ENCODE measurements around the gene LCN2.
"Not testable (repeated sequence)": the region's sequence is repeated elsewhere in the genome, so short reads cannot be mapped to it uniquely, and the experiment has no call there.

LCN2 gene

GRCh38 chr9:128166169-128166568, 16.9 kb downstream of the LCN2 start:
- DNase-seq (ENCODE audit: low read depth, low spot score), result no peak

GRCh38 chr9:128167209-128167608, 18.0 kb downstream of the LCN2 start:
- no peak for DNase-seq (ENCODE audit: low read depth, low spot score)

- no peak for DNase-seq (ENCODE audit: low read depth, low spot score)
These were observed 19.6 kb downstream of the LCN2 start for GRCh38 chr9:128168731-128169308.

GRCh38 chr9:128169492-128169891, 20.2 kb downstream of the LCN2 start:
- no peak for DNase-seq (ENCODE audit: low read depth, low spot score)

- no peak for DNase-seq (ENCODE audit: low read depth, low spot score)
These were observed 20.7 kb downstream of the LCN2 start for GRCh38 chr9:128169925-128170324.

GRCh38 chr9:128174062-128174461, 24.8 kb downstream of the LCN2 start:
- DNase-seq (ENCODE audit: low read depth, low spot score), result no peak

GRCh38 chr9:128175102-128175563, 25.9 kb downstream of the LCN2 start:
- no peak for DNase-seq (ENCODE audit: low read depth, low spot score)

GRCh38 chr9:128175726-128176125, 26.5 kb downstream of the LCN2 start:
- DNase-seq (ENCODE audit: low read depth, low spot score), result no peak

- DNase-seq (ENCODE audit: low read depth, low spot score), result no peak
These were observed 29.7 kb downstream of the LCN2 start for GRCh38 chr9:128178806-128179431.

- DNase-seq (ENCODE audit: low read depth, low spot score), result no peak
These were observed 30.7 kb downstream of the LCN2 start for GRCh38 chr9:128180001-128180400.

GRCh38 chr9:128180447-128180846, 31.2 kb downstream of the LCN2 start:
- DNase-seq (ENCODE audit: low read depth, low spot score), result no peak

- DNase-seq (ENCODE audit: low read depth, low spot score), result not testable (repeated sequence)
These were observed 32.2 kb downstream of the LCN2 start for GRCh38 chr9:128181480-128181879.

GRCh38 chr9:128182893-128183588, 33.8 kb downstream of the LCN2 start:
- DNase-seq (ENCODE audit: low read depth, low spot score), result no peak

- no peak for DNase-seq (ENCODE audit: low read depth, low spot score)
These were observed 37.0 kb downstream of the LCN2 start for GRCh38 chr9:128185979-128186965.

- DNase-seq (ENCODE audit: low read depth, low spot score), result no peak
These were observed 38.1 kb downstream of the LCN2 start for GRCh38 chr9:128187361-128187760.

GRCh38 chr9:128188209-128188608, 39.0 kb downstream of the LCN2 start:
- DNase-seq (ENCODE audit: low read depth, low spot score), result no peak

GRCh38 chr9:128190013-128190412, 40.8 kb downstream of the LCN2 start:
- no peak for DNase-seq (ENCODE audit: low read depth, low spot score)

- no peak for DNase-seq (ENCODE audit: low read depth, low spot score)
These were observed 41.5 kb downstream of the LCN2 start for GRCh38 chr9:128190516-128191405.

- DNase-seq (ENCODE audit: low read depth, low spot score), result no peak
These were observed 42.3 kb downstream of the LCN2 start, which contains the start of gene CIZ1 for GRCh38 chr9:128191406-128192046. Gene CIZ1, minus strand, starts transcription at chr9:128191572. Its CDS starts 715 bp downstream, at chr9:128190857.
